ENCODE measurements around the gene ZBTB40.

GRCh38 chr1:22576617-22577016 lies 125.0 kb downstream of the ZBTB40 start:
- TF ChIP-seq CTCF (IDR thresholded peaks at IDR 0.05; ENCODE audit: borderline replicate concordance, extremely low read depth, low read length, poor library complexity, severe bottlenecking) (no peak), EZH2 (IDR thresholded peaks at IDR 0.05; ENCODE audit: borderline replicate concordance, low read depth, low read length, severe bottlenecking) (no peak)

Measured in DND-41 (cell line).